ENCODE measurements around the gene ARPP19. TPM values are rescaled to one million over a fixed set of nuclear protein-coding genes. Genes with fewer than 3 reads are reported as not detected.

ARPP19 gene
- total and polyA plus RNA-seq, 9 of the 15 experiments (the other 6 are each of a cell fraction or from before 2014, with no cell fraction given) = 33.3 to 102 (median 60.5) TPM

DNA sequence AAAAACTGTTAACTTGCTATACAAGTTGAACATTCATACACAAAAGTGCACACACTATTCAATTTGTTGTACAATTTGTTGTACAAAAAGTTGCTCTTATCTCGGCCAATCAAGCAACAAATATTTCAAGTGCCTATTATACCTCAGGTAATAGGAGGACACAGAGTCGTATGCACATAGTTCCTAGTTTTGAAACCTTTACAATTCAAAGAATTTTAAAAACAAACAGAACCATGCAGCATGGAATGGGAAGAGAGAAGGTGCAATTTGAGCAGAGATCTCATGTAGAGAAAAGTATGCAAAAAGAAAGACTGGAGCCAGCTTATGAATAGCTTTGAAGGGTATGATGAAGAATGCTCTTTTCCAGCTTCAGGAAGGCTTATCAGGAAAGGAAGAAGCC, 46.5 kb upstream of the ARPP19 start:
- Histone ChIP-seq H3K27me3 (ENCODE audit: control insufficient read depth in 2 of 2, insufficient read depth in 2 of 2, low read length in 2 of 2) (no peaks in the 10 kb centered on the region), H2AFZ (ENCODE audit: low read depth, low read length) (no peak overlapping the region), H3K9me1 (ENCODE audit: control insufficient read depth, insufficient read depth, low read length) (no peaks in the 10 kb centered on the region), H3K4me1 (replicated peaks in 1 of 2; ENCODE audit: control insufficient read depth in 2 of 2, insufficient read depth in 2 of 2, low read length in 2 of 2) (no peaks in the 10 kb centered on the region), H4K20me1 (replicated peaks; ENCODE audit: control insufficient read depth, insufficient read depth, low read length) (no peaks in the 10 kb centered on the region), H3K4me3 (no peak overlapping the region), H3K9ac (ENCODE audit: insufficient read depth in 1 of 2, low read depth in 2 of 2, low read length in 2 of 2) (no peak overlapping the region), H3K36me3 (ENCODE audit: control insufficient read depth, insufficient read depth, low read length) (no peaks in the 10 kb centered on the region), H3K9me3 (replicated peaks; ENCODE audit: control insufficient read depth, insufficient read depth, low read depth, low read length) (no peaks in the 10 kb centered on the region), H3K27ac (ENCODE audit: extremely low read depth, low read depth, low read length) (no peak overlapping the region), H3K79me2 (ENCODE audit: control insufficient read depth, insufficient read depth, low read length) (no peaks in the 10 kb centered on the region), H3K4me2 (ENCODE audit: insufficient read depth, low read length) (no peak overlapping the region)
- no peak for ATAC-seq
- no peak for TF ChIP-seq TCF7L2 (IDR thresholded peaks at IDR 0.05; ENCODE audit: low read depth, low read length)
- TF ChIP-seq TRIM28 (IDR thresholded peaks at IDR 0.05) = no peak
- TF ChIP-seq TEAD2 (tag; IDR thresholded peaks at IDR 0.05) = no peak
- TF ChIP-seq, protein P1, sequence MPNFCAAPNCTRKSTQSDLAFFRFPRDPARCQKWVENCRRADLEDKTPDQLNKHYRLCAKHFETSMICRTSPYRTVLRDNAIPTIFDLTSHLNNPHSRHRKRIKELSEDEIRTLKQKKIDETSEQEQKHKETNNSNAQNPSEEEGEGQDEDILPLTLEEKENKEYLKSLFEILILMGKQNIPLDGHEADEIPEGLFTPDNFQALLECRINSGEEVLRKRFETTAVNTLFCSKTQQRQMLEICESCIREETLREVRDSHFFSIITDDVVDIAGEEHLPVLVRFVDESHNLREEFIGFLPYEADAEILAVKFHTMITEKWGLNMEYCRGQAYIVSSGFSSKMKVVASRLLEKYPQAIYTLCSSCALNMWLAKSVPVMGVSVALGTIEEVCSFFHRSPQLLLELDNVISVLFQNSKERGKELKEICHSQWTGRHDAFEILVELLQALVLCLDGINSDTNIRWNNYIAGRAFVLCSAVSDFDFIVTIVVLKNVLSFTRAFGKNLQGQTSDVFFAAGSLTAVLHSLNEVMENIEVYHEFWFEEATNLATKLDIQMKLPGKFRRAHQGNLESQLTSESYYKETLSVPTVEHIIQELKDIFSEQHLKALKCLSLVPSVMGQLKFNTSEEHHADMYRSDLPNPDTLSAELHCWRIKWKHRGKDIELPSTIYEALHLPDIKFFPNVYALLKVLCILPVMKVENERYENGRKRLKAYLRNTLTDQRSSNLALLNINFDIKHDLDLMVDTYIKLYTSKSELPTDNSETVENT (CRISPR knock-in tag; IDR thresholded peaks at IDR 0.05) = no peak
- no peak for TF ChIP-seq ZNF140 (CRISPR knock-in tag; IDR thresholded peaks at IDR 0.05)
- TF ChIP-seq JUND (IDR thresholded peaks at IDR 0.05; ENCODE audit: borderline replicate concordance, low read depth, low read length) = no peak
- TF ChIP-seq JUND (tag; IDR thresholded peaks at IDR 0.05; ENCODE audit: borderline replicate concordance, low read depth, low read length) = no peak
- no peak for TF ChIP-seq KDM4B (IDR thresholded peaks at IDR 0.05; ENCODE audit: borderline replicate concordance in 2 of 2, low read depth in 1 of 2)
- TF ChIP-seq ZNF79 (CRISPR knock-in tag; IDR thresholded peaks at IDR 0.05; ENCODE audit: low read depth) = no peak
- intact Hi-C loops (cut with micrococcal nuclease) (no loop called here), in situ Hi-C loops (cut with MboI) (no loop called here)
- no TSS peak for BruUV-seq (replicated peaks)
- no peak for FAIRE-seq
- 36% methylated on average over 2 of the region's 2 CpGs for whole genome bisulfite sequencing (ENCODE audit: insufficient coverage, low coverage, missing lambda C conversion rate)
- ChIA-PET CTCF (ENCODE audit: low intra/inter-chr PET ratio) (no interaction called here), POLR2A (interaction anchor here (1.3 kb wide), 1 partner anchor 8 kb away, joined by 4 read pairs; no protein-coding TSS in a partner anchor)
- no peak for DNase-seq (ENCODE audit: extremely low read depth in 1 of 4, low spot score in 3 of 4)
